HG02571 (cell line): ENCODE data around the gene TMEM256.
A peak's percentile ranks its signal among the peaks of the same experiment; 100 is the strongest.

Source experiments
- ATAC-seq: cut with Tn5 transposase; IDR thresholded peaks from one replicate; pipeline ENCODE4 v1.9.1; 2021; ENCODE audit warnings: mild to moderate bottlenecking, moderate library complexity; ENCODE audit not compliant: unreplicated experiment

TMEM256 gene

GRCh38 chr17:7408863-7409262, 5.0 kb upstream of the TMEM256 start:
- ATAC-seq: no peak

- no peak for ATAC-seq
Observed at GRCh38 chr17:7408252-7408727, 4.4 kb upstream of the TMEM256 start.

DNA sequence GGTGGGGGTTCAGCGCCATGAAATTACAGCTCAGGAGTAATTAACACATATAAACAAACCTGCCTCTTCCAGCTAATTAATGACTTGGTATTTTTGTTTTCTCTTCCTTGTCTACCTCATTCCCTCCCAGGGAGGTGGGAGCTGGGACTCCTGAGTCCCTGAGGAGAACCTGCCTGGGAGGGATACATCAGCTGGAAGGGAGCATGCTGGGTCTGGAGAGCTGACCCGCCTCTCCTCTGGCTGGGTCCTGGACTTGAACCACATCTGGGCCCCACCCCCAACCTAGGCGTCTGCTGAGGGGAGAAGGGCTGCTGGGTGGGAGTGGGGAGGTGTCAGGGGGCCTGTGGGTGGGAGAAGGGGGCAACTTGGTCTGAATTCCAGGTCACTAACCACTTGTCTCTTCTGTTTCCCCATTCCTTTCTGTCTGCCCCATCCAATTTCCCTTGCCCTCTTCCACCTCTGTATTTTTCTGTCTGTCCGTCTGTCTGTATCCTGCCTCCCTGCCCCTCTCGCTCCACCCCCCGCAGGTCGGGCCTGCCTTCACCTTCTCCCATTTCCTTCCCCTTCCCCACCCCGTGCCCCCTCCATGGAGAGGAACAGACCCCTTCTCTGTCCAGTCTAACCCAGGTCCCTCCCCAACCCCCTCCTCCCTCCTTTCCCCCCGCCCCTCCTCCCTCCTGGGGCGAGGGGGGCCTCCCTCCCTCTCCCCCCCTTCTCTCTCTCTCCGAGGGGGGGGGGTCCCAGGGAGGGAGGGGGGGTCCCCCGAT, 3.8 kb upstream of the TMEM256 start, which contains the start of gene NLGN2:
Gene NLGN2, plus strand, starts transcription at position 361 of the 767 bp plus-strand sequence. CDS start 411 bp downstream, outside the sequence.
- ATAC-seq: no peak

DNA sequence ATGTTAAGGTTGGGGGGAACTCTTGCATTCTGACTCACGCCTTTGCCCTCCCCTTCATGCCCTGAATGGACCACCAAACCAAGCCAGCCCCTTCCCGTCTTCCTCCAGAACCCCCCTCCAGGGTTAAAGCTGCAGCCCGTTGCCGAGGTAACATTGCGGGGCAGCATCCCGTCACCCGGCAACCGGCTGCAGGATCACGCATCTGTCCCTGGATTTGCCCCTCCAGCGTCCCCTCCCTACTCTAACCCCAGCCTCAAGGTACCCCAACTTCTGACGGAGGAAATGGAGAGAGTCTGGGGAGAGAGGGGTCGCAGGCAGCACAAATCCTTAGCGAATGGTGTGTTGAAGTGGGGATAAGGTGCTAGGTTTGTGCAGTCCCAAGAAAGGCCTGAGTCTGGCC, 3.2 kb upstream of the TMEM256 start:
- no peak for ATAC-seq

DNA sequence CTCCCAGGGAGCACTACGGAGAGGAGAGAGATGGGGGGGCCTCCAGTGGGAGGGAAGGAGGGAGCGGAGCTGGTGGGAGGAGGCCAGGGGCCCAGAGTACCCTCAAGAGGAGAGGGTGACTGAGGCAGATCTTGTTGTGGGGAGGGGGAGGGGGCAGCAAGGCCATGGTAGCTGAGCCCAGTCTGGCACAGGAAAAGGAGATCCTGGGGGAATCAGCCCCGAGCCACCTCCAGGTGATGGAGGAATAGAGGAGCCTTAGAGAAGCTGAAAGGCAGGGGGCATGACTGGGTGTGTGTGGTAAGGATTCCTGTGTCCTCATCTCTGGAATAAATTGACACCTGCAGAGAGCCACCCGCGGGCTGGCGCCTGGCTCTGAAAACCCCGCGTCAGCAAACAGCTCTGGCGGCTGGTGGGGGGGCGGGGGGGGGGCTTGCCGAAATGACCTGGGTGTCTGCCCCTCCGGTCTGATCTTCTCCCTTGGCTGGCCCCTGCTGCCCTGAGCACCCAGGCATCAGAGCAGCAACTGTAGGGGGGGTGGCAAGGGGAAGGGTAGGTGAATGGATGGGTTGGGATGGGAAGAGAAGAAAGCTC, 2.4 kb upstream of the TMEM256 start:
- ATAC-seq: no peak

DNA sequence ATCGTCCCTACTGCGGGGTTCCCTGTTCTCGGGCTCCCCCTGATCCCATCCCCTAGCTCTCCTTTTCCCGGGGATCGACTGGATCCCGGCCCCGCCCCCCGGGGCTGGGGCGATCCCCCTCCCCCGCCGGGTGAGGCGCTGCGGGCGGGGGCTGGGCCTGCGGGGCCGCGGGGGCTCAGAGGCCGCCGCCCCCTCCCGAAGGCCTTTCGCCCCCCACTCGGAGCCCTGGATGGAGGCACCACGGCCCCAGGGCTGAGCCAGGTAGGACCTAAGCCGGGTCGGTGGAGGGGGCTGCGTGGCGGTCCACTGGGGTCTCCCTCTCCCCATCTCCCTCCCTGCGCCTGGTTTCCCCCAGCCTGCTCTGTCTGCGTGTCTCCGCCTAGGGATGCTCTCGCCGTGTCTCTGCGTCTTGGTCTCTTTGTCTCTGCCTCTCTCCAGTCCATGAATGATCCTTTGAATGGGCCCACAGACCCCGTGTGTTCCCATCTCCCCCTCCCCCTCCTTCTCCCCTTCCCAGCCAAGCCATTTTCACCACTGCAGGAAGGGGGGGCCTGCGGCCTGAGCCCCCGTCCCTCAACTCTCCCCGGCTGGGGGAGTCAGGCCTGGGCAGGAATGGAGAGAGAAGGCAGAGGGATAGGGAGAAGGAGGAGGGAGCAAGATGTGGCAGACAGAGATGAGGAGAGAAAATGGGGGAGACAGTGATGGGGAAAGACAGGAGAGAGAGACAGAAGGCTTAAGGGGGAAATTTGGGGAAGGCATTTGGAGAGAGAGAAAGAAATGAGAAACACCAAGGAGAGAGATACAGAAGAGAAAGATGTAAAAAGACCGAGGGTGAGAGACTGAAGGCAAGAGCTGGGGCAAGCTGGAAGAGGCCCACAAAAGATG, 1.7 kb upstream of the TMEM256 start:
- no peak for ATAC-seq

DNA sequence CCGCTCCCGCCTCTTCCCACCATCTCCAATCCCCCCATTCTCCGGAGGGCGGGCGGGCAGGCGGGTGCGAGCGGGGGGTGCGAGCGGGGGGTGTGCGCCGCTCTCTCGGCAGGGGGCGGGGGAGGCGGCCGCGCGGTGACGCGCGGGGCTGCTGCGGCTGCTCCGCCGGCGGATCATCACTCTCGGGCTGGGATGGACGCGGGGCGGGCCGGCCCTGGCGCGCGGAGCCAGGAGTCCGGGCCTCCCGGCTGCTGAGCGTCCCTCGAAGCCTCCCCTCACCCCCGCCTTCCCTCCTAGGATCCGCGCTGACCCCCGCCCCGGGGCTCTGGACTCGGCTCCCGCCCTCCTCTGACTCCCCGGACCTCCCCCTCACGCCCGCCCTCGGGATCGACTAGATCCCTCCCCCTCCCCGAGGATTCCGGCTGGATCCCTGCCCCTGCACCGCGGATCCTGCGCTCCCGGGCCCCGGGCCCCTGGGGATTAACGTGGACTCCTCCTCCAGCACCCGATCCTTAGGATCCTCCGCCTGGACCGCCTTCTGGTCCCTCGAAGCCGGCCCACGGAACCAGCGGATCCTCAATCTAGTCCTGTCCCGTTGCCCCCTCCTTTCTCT, 946 bp upstream of the TMEM256 start:
- no peak for ATAC-seq

- peak; percentile 3 for ATAC-seq
Observed at GRCh38 chr17:7403727-7403976, 245 bp downstream of the TMEM256 start.

GRCh38 chr17:7403043-7403726, 712 bp downstream of the TMEM256 start:
- no peak for ATAC-seq

GRCh38 chr17:7398612-7399011, 5.3 kb downstream of the TMEM256 start:
- ATAC-seq: no peak

GRCh38 chr17:7396147-7396546, 7.8 kb downstream of the TMEM256 start:
- ATAC-seq: no peak

- ATAC-seq: peak; percentile 62
Observed at GRCh38 chr17:7394452-7395191, 9.3 kb downstream of the TMEM256 start, which contains the start of gene PLSCR3. PLSCR3 (minus strand) TSS chr17:7394525; CDS start chr17:7394110, 415 bp downstream.

GRCh38 chr17:7393613-7394451, 10.1 kb downstream of the TMEM256 start:
- peak; percentile 43 for ATAC-seq

DNA sequence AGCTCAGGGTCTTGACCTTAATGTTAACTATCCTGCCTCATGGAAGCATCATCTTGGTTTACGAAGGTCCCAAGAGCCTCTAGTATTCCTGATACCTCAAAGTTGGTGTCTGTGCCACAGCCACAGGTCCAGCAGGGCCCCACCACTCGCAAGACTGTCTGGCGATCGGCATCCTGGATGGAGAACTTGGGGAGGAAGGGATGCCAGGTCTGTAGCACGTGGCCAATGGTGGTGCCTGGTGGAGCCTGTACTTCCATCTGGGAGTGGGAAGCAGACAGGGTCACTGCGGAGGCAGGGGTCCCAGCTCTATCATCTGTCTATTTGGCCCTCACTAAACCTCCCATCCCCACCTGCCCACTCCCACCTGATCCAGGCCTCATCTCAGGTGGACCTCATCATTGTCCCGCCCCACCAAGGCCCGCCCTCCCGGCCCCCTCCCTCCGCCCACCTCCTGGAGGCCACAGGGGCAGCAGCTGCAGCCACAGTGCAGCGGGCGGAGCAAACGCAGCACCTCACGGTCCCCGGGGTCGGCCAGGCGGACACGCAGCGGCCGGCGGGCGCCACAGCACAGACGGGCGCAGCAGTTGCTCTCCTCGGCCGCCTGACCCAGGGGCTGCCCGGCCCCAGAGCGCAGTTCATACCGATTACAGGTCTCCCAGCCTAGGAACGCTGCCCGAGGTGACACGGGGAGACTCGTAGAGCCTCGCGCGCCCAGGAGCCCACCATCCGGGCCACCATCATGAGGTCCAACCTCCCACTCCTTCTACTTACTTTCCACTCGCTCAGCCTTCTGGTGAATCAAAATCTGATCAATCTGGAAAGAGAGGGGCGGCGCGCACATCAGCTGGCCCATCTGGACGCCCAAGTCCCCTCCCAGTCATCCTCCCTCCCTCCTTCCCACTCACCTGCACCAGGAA, 10.9 kb downstream of the TMEM256 start:
- ATAC-seq: no peak

DNA sequence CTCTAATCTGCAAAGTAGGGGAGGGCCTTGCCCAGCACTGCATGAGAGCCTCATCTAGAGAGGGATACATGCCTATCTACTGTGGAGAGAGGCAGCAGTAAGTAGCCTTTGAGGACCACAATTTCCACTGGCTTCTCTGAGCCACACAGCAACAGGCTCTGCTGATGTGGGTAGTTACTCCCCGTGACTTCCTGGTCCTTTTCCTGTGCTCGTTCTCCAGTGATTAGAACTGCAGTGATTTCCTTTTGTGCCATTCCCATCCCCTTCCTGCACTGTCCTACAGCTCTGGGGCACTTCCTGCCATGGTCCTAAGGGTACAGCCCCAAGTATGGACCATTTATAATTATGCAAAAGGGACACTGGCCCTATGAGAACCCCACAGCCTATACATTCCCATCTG, 12.6 kb downstream of the TMEM256 start:
- ATAC-seq: no peak

DNA sequence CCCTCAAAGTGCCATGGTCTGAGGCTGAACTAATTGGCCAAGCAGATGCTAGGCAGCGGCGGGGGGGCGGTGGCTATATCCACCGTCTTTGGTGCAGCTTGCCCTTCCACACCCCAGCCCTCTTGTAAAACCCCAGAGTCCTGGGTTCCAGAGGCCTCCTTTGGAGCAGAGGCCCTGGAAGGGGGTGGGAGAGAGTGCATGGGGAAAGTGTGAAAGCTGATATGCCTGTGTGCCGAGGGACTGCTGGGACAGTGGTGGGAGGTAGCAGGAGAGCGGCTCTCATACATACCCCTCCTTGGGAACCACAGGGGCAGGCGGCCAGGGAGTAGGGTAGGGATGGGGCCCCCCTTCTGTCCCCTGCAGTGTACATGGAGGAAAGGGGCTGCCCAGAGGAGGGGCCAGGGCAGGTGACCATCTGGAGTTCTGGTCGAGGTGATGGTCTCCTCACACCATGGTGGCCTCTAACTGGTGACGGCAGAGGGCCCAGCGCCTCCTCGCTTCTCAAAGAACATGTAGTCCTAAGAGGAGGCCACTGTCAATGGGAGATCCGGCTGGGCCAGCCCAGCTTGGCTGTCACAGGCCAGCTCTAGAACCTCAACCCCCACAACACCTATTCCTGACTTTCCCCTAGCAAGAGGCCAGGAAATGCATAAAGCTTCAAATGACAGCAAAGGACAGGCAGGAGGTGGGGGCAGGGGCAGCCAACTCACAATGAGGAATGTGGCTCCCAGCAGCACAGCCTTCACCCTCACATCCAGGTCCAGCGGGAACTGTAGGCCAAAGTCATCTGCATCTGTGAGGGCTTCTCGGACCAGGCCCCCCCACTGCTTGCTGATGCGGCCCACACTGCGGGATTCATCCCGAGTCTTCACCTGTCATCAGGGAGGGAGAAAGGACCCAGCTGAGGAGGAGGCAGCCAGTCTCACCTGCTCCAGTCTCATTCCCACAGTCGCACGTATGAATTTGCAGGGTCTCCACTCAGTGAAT, 13.7 kb downstream of the TMEM256 start:
- ATAC-seq: no peak

DNA sequence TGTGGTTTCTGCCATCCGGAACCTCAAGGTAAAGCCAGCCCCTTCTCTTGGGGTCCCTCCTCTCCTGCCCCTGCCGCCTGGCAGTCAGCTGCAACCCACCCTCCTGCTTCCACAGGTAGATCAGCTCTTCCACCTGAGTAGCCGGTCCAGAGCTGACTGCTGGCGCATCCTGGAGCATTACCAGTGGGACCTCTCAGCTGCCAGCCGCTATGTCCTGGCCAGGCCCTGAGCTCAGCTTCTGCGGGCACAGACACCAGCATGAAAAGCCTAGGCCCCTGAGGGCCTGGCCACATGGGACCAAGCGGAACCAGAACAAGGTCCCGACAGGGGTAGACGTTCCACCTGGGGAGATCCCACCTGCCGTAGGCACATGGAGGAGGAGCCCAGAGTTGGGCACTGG, 15.0 kb downstream of the TMEM256 start:
- ATAC-seq: no peak
